ENCODE results near the gene MAGOH. TPM values are rescaled to one million over a fixed set of nuclear protein-coding genes. Genes with fewer than 3 reads are reported as not detected.

The MAGOH gene
- total RNA-seq, 2 experiments from 2014 or later, result 90.9 to 91.4 TPM

- peaks cover 65% of the 10 kb centered on the region for H3K36me3 Mint-ChIP-seq (ENCODE audit: low read depth)
- no peaks in the 10 kb centered on the region for H3K27me3 Mint-ChIP-seq
- TF ChIP-seq, protein P1, sequence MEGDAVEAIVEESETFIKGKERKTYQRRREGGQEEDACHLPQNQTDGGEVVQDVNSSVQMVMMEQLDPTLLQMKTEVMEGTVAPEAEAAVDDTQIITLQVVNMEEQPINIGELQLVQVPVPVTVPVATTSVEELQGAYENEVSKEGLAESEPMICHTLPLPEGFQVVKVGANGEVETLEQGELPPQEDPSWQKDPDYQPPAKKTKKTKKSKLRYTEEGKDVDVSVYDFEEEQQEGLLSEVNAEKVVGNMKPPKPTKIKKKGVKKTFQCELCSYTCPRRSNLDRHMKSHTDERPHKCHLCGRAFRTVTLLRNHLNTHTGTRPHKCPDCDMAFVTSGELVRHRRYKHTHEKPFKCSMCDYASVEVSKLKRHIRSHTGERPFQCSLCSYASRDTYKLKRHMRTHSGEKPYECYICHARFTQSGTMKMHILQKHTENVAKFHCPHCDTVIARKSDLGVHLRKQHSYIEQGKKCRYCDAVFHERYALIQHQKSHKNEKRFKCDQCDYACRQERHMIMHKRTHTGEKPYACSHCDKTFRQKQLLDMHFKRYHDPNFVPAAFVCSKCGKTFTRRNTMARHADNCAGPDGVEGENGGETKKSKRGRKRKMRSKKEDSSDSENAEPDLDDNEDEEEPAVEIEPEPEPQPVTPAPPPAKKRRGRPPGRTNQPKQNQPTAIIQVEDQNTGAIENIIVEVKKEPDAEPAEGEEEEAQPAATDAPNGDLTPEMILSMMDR (IDR thresholded peaks at IDR 0.05), result no peak
- intact Hi-C loops (cut with micrococcal nuclease), result no loop called here
- ATAC-seq (no peak), DNase-seq (no peak)
- ChIA-PET POLR2A (interaction anchor here (0.6 kb wide), 1 partner anchor 20 kb away, joined by 3 read pairs; no protein-coding TSS in a partner anchor), CTCF (interaction anchor here (1.0 kb wide), 1 partner anchor 14 kb away, joined by 3 read pairs; no protein-coding TSS in a partner anchor)
- H3K4me1 Mint-ChIP-seq (ENCODE audit: low read depth), result no peaks in the 10 kb centered on the region
- H3K4me3 Mint-ChIP-seq, result no peak overlapping the region
- no peak overlapping the region for H3K27ac Mint-ChIP-seq
- H3K9me3 Mint-ChIP-seq, result no peaks in the 10 kb centered on the region
Measured at GRCh38 chr1:53254011-53254640, 15.8 kb upstream of the MAGOH start.

- Mint-ChIP-seq H3K9me3 (no peaks in the 10 kb centered on the region), H3K4me1 (ENCODE audit: low read depth) (no peaks in the 10 kb centered on the region), H3K4me3 (no peak overlapping the region), H3K36me3 (ENCODE audit: low read depth) (peaks cover 66% of the 10 kb centered on the region), H3K27ac (no peak overlapping the region), H3K27me3 (no peaks in the 10 kb centered on the region)
- ATAC-seq (no peak), DNase-seq (no peak)
- TF ChIP-seq, protein P1 (IDR thresholded peaks at IDR 0.05), result no peak
- intact Hi-C loops (cut with micrococcal nuclease), result no loop called here
- ChIA-PET POLR2A (no interaction called here), CTCF (interaction anchor here (1.8 kb wide), 1 partner anchor 28 kb away, joined by 4 read pairs; no protein-coding TSS in a partner anchor)
Measured at GRCh38 chr1:53250325-53250724, 12.0 kb upstream of the MAGOH start.

DNA sequence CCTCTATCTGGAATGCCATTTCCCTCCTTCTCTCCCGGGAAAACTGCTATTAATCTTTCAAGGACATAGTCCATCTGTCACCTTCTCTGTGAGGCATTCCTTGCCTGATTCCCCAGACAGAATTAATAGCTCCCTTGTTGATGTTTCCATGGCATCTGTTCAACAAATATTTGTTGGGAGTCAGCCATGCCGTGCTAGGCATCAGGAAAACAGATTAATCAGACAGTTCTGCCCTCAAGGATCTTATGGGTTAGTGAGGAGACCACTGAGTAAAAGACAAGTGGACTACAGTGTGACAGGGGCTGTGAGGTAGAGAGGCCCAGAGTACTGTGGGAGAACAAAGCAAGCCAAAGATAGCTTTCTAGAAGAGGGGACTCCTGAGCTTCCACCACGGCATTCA, 11.4 kb upstream of the MAGOH start:
- ATAC-seq (no peak), DNase-seq (no peak)
- H3K4me1 Mint-ChIP-seq (ENCODE audit: low read depth), result no peaks in the 10 kb centered on the region
- TF ChIP-seq, protein P1 (IDR thresholded peaks at IDR 0.05), result no peak
- H3K27me3 Mint-ChIP-seq, result no peaks in the 10 kb centered on the region
- H3K4me3 Mint-ChIP-seq, result no peak overlapping the region
- POLR2A ChIA-PET, result no interaction called here
- CTCF ChIA-PET, result no interaction called here
- no peaks in the 10 kb centered on the region for H3K9me3 Mint-ChIP-seq
- peaks cover 60% of the 10 kb centered on the region for H3K36me3 Mint-ChIP-seq (ENCODE audit: low read depth)
- intact Hi-C loops (cut with micrococcal nuclease), result no loop called here
- H3K27ac Mint-ChIP-seq, result no peak overlapping the region

- H3K9me3 Mint-ChIP-seq, result no peaks in the 10 kb centered on the region
- peaks cover 50% of the 10 kb centered on the region for H3K36me3 Mint-ChIP-seq (ENCODE audit: low read depth)
- no peak for ATAC-seq
- H3K27me3 Mint-ChIP-seq, result no peaks in the 10 kb centered on the region
- POLR2A ChIA-PET, result no interaction called here
- H3K27ac Mint-ChIP-seq, result no peak overlapping the region
- H3K4me3 Mint-ChIP-seq, result no peak overlapping the region
- no peaks in the 10 kb centered on the region for H3K4me1 Mint-ChIP-seq (ENCODE audit: low read depth)
- TF ChIP-seq, protein P1 (IDR thresholded peaks at IDR 0.05), result no peak
- CTCF ChIA-PET, result interaction anchor here (1.2 kb wide), 1 partner anchor 12 kb away, joined by 3 read pairs; no protein-coding TSS in a partner anchor
- intact Hi-C loops (cut with micrococcal nuclease), result no loop called here
- no peak for DNase-seq
Measured at GRCh38 chr1:53246261-53247134, 8.2 kb upstream of the MAGOH start.

GRCh38 chr1:53244141-53244540, 5.8 kb upstream of the MAGOH start:
- POLR2A ChIA-PET, result no interaction called here
- Mint-ChIP-seq H3K27me3 (no peaks in the 10 kb centered on the region), H3K36me3 (ENCODE audit: low read depth) (peaks cover 28% of the 10 kb centered on the region), H3K9me3 (no peaks in the 10 kb centered on the region), H3K4me1 (ENCODE audit: low read depth) (peaks cover 2% of the 10 kb centered on the region), H3K4me3 (no peak overlapping the region), H3K27ac (no peak overlapping the region)
- TF ChIP-seq, protein P1 (IDR thresholded peaks at IDR 0.05), result no peak
- DNase-seq, result no peak
- intact Hi-C loops (cut with micrococcal nuclease), result no loop called here
- ATAC-seq, result no peak
- CTCF ChIA-PET, result no interaction called here
